ENCODE measurements around the gene MGLL. TPM values are rescaled to one million over a fixed set of nuclear protein-coding genes. Genes with fewer than 3 reads are reported as not detected.

Gene MGLL
- total RNA-seq, 4 donors from 2014 or later, result 58.9 to 129 (median 96.3) TPM

- ATAC-seq (ENCODE audit: low FRiP score) (no peak), DNase-seq (ENCODE audit: low spot score) (no peak)
- no peak for TF ChIP-seq CTCF (IDR thresholded peaks at IDR 0.05)
These were observed 167.9 kb downstream of the MGLL start for GRCh38 chr3:127654374-127654773.

GRCh38 chr3:127652246-127652995 lies 169.9 kb downstream of the MGLL start:
- TF ChIP-seq CTCF (IDR thresholded peaks at IDR 0.05), result peak in 2 of 3 donors; percentile 17 to 49
- no peak for DNase-seq (ENCODE audit: low spot score)
- ATAC-seq (ENCODE audit: low FRiP score), result peak; percentile 78

GRCh38 chr3:127651516-127652172 lies 170.7 kb downstream of the MGLL start:
- no peak for DNase-seq (ENCODE audit: low spot score)
- no peak for TF ChIP-seq CTCF (IDR thresholded peaks at IDR 0.05)
- no peak for ATAC-seq (ENCODE audit: low FRiP score)

- no peak for TF ChIP-seq CTCF (IDR thresholded peaks at IDR 0.05)
- no peak for ATAC-seq (ENCODE audit: low FRiP score)
- no peak for DNase-seq (ENCODE audit: low spot score)
These were observed 172.1 kb downstream of the MGLL start for GRCh38 chr3:127650236-127650635.

GRCh38 chr3:127647845-127648204 lies 174.5 kb downstream of the MGLL start:
- DNase-seq (ENCODE audit: low spot score) (no peak), ATAC-seq (ENCODE audit: low FRiP score) (no peak)
- no peak for TF ChIP-seq CTCF (IDR thresholded peaks at IDR 0.05)

- DNase-seq (ENCODE audit: low spot score) (no peak), ATAC-seq (ENCODE audit: low FRiP score) (no peak)
- no peak for TF ChIP-seq CTCF (IDR thresholded peaks at IDR 0.05)
These were observed 175.0 kb downstream of the MGLL start for GRCh38 chr3:127647166-127647844.
